ENCODE results near the gene SUPT4H1.
A peak's percentile ranks its signal among the peaks of the same experiment; 100 is the strongest.

Gene SUPT4H1

GRCh38 chr17:58330538-58330996 is 21.4 kb downstream of the SUPT4H1 start:
- no peak for DNase-seq (ENCODE audit: low read depth in 3 of 3)

DNA sequence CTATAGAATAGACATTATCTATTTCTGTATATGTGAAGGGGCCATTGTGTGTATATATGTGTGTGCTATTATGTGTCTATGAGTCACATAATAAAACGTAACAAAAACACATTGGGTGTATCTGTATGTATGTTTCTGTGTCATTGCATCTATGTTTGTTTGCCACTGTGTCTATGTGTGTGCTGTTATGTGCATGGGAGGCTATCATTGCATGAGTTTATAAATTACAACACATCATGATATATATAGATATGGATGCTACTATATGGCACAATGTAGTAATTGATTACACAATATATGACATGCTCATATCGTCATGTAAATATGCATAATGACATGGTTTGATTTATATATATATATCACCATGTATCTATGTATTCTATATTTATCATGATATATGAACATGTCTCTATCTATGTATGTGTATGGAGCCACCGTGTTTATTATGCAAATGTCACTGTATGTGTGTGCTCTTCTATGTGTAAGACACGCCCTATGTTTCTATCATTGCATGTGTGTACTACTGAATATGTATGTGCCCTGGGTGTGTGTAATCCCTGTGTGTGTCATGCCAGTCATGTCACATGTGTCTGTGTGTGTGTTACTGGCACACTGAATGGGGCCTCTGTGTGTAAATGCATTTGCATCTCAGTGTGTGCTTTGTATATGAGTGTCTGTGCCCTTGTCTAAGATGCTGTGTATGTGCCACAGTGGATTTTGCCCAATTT is 22.0 kb downstream of the SUPT4H1 start:
- DNase-seq (ENCODE audit: low read depth in 3 of 3) = no peak

- DNase-seq (ENCODE audit: low read depth in 3 of 3) = peak; percentile 76 to 91 (median 81)
Observed at GRCh38 chr17:58329035-58329809, 22.8 kb downstream of the SUPT4H1 start.

GRCh38 chr17:58328195-58329034 is 23.6 kb downstream of the SUPT4H1 start, which contains the start of gene TSPOAP1:
TSPOAP1 (minus strand) TSS chr17:58328795; CDS start chr17:58327920, 875 bp downstream.
- DNase-seq (ENCODE audit: low read depth in 3 of 3) = peak; percentile 71 to 84 (median 81)

DNA sequence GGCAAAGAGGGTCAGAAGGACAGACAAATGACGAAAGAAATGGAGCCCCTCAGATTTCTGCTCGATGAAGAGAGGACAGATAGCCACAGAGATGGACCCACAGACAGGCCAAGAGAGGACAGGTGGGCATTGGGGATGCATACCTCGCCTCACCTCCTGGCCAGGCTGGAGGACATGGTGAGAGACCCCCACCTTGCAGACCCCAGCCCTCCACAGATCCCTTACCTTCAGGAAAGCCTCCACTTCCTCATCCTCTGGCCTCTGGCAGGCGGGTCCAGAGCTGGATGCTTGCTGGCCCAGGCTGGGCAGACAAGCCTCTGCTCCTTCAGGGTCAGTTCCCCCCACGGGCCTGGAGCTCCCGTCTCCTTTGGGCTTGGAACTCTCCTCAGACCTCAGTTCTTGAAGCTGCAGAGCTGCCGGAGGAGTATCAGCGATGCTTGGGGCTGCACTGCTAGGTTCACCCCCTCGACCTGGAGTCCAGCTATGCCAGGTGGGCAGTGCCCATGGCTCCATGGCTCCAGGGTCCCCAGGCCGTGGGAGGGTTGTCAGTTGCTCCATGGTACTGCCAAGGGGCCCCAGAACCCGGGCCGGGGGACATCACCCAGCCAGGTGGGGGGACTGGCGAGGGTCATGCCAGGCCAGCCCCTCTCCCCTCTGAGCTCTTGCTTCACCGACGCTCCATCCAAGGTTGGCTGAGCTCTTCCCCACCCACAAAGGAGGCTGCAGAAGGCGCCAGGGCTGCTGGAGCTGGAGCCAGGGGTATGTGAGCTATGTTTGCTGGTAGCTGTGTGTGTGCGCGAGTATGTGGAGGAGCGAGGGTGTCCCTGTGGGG is 24.4 kb downstream of the SUPT4H1 start:
- DNase-seq (ENCODE audit: low read depth in 3 of 3) = no peak

DNA sequence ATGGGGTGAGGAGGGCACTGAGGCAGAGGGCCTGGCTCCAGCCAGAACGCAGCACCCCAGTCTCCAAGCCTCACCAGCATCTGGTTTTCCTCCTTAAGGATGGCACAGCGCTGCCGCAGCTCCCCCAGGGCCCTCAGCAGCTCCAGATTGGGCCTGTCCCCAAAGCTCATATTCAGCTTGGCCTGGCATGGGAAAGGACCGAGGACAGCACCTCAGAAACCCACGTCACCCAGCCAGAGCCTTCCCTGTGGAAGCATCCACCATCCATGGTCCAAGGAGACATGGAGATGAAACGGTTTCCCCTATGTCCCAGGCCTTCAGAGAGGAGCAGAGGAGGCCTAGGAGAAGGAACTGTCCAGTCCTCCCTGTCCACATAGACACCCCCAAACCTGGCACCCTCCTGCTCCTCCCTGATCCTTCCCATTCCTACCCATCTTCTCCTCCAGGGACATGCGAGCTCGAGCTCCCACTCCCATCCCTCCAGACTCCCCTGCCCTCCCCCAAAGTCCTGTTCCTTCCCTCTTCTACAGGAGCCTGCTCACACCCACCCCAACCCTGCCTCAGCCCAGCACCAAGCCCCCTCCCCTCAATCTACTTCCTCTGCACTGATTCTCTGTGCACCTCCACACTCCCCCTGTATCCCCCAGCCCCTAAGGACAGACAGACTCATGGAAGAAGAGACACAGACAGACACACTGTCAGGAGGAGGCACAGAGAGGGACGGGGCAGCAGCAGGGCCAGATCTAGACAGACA is 25.2 kb downstream of the SUPT4H1 start:
- no peak for DNase-seq (ENCODE audit: low read depth in 3 of 3)

DNA sequence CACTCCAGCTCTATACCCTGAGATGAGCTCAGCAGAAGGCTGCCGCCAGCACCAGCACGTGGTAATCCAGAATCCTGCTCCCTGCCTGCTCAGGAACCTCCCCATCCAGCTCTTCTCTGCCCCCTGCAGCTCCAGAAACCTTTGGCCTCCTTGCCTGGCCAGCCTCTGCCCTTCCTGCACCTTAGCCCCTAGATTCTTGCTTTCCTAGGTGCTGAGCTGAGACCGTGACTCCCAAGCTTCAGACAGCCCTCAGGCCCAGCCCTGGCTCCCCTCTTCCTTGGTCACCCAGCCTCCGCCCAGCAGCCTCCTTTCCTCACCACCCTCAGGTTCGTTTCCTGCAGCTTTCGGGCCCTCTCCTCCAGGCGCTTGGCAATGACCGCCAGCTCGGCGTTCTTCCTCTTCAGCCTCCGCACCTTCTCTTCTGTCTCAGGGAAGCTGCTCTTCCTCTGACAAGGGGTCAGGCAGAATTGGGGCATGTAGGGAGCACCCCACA is 26.0 kb downstream of the SUPT4H1 start:
- no peak for DNase-seq (ENCODE audit: low read depth in 3 of 3)

GRCh38 chr17:58325289-58325726 is 26.7 kb downstream of the SUPT4H1 start:
- DNase-seq (ENCODE audit: low read depth in 3 of 3) = no peak

DNA sequence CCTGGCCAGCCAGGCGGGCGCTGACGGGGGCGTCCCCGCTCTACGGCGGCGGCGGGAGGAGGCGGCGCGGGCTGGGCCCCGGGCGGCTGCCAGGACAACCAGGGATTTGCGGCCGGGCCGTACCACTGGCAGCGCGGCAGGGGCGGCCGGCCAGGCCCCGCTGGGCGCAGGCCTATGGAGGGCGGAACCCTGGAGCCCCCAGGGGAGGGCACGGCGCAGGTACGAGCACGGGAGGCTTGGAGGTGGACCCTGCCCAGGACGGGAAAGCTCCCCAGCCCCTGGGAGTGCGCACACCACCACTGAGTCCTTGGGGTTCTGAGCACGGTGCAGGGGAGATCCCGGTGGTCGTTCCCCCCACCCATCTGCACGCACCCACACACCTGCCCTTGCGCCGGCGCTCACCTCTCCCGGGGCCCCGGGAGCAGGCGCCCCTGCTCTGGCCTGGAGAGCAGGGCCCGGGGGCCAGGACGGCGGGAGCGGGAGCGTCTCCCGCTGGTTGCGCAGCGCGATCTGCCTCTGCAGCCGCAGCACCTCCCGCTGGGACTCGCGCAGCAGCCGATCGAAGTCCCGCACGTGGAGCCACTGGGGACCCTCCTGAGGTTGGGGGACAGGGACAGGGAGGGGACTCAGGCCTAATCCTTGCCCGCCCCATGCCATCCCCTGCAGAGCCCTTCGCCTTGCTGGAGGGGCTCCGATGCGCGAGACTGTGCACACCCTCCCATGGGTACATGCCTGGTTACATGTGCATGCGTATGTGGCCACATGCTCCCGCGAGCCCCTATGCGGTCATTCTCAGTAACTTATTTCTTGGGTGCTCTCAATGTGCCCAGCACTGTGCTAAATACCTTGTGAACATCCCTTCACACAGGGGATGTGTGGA is 27.4 kb downstream of the SUPT4H1 start:
- DNase-seq (ENCODE audit: low read depth in 3 of 3) = no peak

GRCh38 chr17:58324056-58324408 is 28.0 kb downstream of the SUPT4H1 start:
- no peak for DNase-seq (ENCODE audit: low read depth in 3 of 3)

DNA sequence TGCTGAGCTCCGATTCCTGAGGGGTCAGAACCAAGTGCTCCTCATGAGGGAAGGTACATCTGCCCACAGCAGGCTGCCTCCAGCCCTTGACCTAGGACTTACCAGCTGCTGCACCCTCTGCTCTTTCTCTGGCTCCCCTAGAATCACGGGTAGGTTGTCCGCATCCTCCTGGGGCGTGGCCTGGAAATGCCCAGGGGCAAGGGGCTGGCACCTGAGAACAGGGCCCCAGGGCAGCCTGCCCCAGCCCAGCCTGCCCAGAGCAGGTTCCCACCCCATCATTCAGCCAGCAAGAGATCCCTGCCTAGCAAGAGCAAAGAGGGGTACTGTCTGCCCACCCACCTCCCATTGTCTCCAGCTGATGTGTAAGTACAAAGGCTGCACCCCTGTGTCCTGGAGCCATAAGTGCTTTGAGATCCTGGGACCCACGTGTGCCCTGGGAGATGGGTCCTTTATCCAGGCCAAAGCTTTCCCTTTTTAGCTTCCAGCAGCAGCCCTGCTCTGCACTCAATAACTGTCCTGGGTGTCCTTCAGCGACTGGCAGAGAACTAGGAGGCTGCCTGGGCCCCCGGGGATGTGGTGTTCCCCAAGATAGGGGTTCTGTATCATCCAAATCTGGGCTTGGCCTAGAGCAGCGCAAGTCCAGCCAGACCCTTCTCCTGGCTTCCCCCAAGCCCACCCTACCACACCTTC is 28.5 kb downstream of the SUPT4H1 start:
- DNase-seq (ENCODE audit: low read depth in 3 of 3) = no peak

DNA sequence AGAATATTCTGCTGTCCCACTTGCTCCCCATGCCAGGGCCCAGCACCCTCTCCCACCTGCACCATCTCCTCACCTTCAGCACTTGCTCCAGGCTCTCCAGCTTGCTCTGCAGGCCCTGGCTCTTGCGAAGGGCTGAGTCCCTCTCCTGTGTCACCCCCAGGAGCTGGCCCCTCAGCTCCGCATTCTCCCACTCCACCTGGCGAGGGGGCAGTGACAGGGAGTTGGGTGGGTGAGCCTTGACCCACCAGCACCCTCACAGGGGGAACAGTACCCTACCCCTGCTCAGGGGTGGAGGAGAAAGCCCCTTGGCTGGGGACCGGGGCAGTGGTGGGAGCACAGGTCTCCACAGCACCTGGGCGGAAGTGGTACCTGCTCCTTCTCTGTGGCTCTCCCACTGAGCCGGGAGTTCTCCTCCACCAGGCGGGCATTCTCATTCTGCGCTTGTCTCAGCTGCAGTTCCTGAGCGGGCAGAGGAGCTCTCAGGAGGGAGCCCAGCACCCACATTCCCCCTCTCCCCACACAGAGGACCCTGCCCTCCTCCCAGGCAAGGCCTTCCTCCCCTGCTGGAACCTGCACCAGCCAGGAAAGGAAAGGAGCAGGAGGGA is 29.3 kb downstream of the SUPT4H1 start:
- no peak for DNase-seq (ENCODE audit: low read depth in 3 of 3)

DNA sequence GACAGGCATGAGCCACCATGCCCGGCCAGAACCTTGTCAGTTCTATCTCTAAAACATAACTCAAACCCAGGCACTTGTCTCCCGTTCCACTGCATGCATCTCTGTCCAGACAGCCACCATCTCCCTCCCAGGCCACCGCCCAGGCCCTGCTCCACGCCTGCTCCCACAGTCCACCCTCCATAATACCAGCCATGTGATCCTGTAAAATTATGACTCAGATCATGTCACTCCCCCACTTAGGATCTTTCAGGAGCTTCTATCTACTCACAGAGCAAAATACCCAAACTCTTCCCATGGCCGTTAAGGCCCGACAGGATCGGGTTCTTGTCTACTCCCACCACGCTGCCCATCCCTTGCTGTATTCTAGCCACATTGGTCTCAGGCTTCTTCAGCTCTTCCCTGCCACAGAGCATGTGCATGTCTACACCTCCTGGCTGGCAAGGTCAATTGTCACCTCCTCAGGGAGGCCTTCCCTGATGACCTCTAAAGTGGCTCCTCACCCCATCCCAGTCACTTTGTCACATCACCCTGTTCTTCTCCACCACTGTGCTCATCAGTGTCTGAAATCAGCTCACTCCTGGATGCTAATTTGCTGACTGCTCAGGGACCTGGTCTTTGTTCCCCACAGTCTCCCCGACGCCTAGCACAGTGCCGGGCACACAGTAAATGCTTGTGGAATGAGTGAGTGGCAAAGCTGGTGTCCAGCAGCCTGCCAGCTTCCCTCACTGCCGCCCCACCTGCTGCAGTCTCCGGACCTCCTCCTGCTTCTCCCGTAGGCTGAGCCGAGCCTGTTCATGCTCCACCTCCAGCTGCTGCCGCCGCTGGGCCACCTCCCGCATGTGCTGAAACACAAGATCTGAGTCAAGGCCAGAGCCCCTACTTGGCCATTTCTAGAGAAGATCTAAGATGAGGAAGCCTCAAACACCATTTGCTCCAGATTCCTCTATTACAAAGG is 30.2 kb downstream of the SUPT4H1 start:
- DNase-seq (ENCODE audit: low read depth in 3 of 3) = no peak

GRCh38 chr17:58320570-58321323 is 31.3 kb downstream of the SUPT4H1 start:
- DNase-seq (ENCODE audit: low read depth in 3 of 3) = no peak

- DNase-seq (ENCODE audit: low read depth in 3 of 3) = no peak
Observed at GRCh38 chr17:58320163-58320558, 31.8 kb downstream of the SUPT4H1 start.

All from stimulated activated CD4-positive, alpha-beta T cell treated with anti-CD3 and anti-CD28 coated beads, TNF-alpha, amount 100 ng/mL, for 4 hours (primary cell).